K562 (cell line): ENCODE data around the gene ACACB. TPM values are rescaled to one million over a fixed set of nuclear protein-coding genes. Genes with fewer than 3 reads are reported as not detected.
A peak's percentile ranks its signal among the peaks of the same experiment; 100 is the strongest.

ENCODE experiments used
- ATAC-seq: fragments of 200-7000 bp; cut with Tn5 transposase; 3 replicates; pipeline ENCODE4 v1.9.1; 2020; ENCODE audit warnings: moderate library complexity
- BruUV-seq: library from RNA; stranded (reverse); fragments of 400-500 nt; replicated peaks from 2 replicates; lab custom pipeline; 2021; lab: Mats Ljungman, UMichigan
- CTCF ChIA-PET: fragments of 300-600 bp; formaldehyde crosslinking; extraction: SDS; loops from one replicate; lab custom pipeline; 2021; ENCODE audit warnings: low intra/inter-chr PET ratio; lab: Yijun Ruan, JAX
- POLR2A ChIA-PET: fragments of 300-600, 350-650 bp; sonication (Branson Sonifier 250); formaldehyde crosslinking; extraction: SDS; loops from one replicate; lab custom pipeline; 2021; ENCODE audit warnings: antibody characterized with exemption, inconsistent platforms; lab: Yijun Ruan, JAX
- DNase-seq, 4 experiments: peaks; one replicate each; pipeline versions ENCODE4 v3.0.0 to v3.0.0-alpha.2; 2011 to 2018; ENCODE audit warnings: low spot score in 3 of 4, mixed read lengths in 3 of 4; ENCODE audit errors: extremely low read depth in 1 of 4
- FAIRE-seq: peaks from 2 replicates; lab custom pipeline; 2011; peaks lifted over from hg19 to GRCh38; lab: Jason Lieb, UNC
- H2AFZ ChIP-seq: 2 replicates; pipeline ENCODE4 v1.6.0; 2011; ENCODE audit warnings: low read depth, low read length, control low read depth, inconsistent platforms
- H3K27ac ChIP-seq: fragments of 200-600 bp; 3 replicates; pipeline ENCODE4 v1.8.0; 2011; ENCODE audit warnings: low read depth, mild to moderate bottlenecking, control low read depth, inconsistent platforms, low read length, moderate library complexity, mixed read lengths; ENCODE audit errors: extremely low read depth
- H3K27me3 ChIP-seq, 2 experiments: fragments of 300-600 bp in 1 of 2; 2 replicates in 1 of 2; 3 replicates in 1 of 2; pipeline versions ENCODE4 v1.6.0 to v1.8.0; 2011; ENCODE audit warnings: inconsistent platforms in 2 of 2, low read length in 2 of 2, mild to moderate bottlenecking in 1 of 2, mixed read lengths in 1 of 2, moderate library complexity in 1 of 2; ENCODE audit not compliant: control insufficient read depth in 2 of 2, insufficient read depth in 2 of 2
- H3K36me3 ChIP-seq: fragments of 300-600 bp; 3 replicates; pipeline ENCODE4 v1.8.0; 2011; ENCODE audit warnings: mild to moderate bottlenecking, low read length, inconsistent platforms; ENCODE audit not compliant: control insufficient read depth, insufficient read depth
- H3K4me1 ChIP-seq, 2 experiments: fragments of 200-600 bp in 1 of 2; replicated peaks in 1 of 2; 2 replicates in 1 of 2; 3 replicates in 1 of 2; pipeline versions ENCODE4 v1.5.1 to v1.8.0; 2011; ENCODE audit warnings: inconsistent platforms in 2 of 2, low read length in 2 of 2, mild to moderate bottlenecking in 1 of 2, mixed read lengths in 1 of 2, moderate library complexity in 1 of 2; ENCODE audit not compliant: control insufficient read depth in 2 of 2, insufficient read depth in 2 of 2
- H3K4me2 ChIP-seq: 2 replicates; pipeline ENCODE4 v1.6.1; 2011; ENCODE audit warnings: low read length, control low read depth, inconsistent platforms, mixed read lengths; ENCODE audit not compliant: insufficient read depth
- H3K4me3 ChIP-seq: fragments of 200-600 bp; sonication (generic), shearing (Covaris generic); 2 replicates; pipeline ENCODE4 v1.5.1; 2016; ENCODE audit warnings: control low read depth, inconsistent platforms
- H3K79me2 ChIP-seq: fragments of 200-600 bp; 3 replicates; pipeline ENCODE4 v1.8.0; 2011; ENCODE audit warnings: low read length, inconsistent platforms; ENCODE audit not compliant: control insufficient read depth, insufficient read depth
- H3K9ac ChIP-seq, 2 experiments: 2 replicates each; pipeline versions ENCODE4 v1.6.0 to v1.6.1; 2011; ENCODE audit warnings: low read depth in 2 of 2, low read length in 2 of 2, control low read depth in 1 of 2, inconsistent platforms in 1 of 2, mild to moderate bottlenecking in 1 of 2, mixed read lengths in 1 of 2; ENCODE audit not compliant: insufficient read depth in 1 of 2
- H3K9me1 ChIP-seq: one replicate; pipeline ENCODE4 v1.6.0; 2011; ENCODE audit warnings: inconsistent platforms, mild to moderate bottlenecking, low read length, moderate library complexity; ENCODE audit not compliant: control insufficient read depth, insufficient read depth
- H3K9me3 ChIP-seq: replicated peaks from 2 replicates; pipeline ENCODE4 v1.5.1; 2011; ENCODE audit warnings: low read depth, low read length, inconsistent platforms; ENCODE audit not compliant: control insufficient read depth, insufficient read depth
- H4K20me1 ChIP-seq: replicated peaks from 2 replicates; pipeline ENCODE4 v1.6.1; 2011; ENCODE audit warnings: low read length, inconsistent platforms, mixed read lengths; ENCODE audit not compliant: control insufficient read depth, insufficient read depth
- NR2C2 ChIP-seq, 2 experiments: fragments of 200-800 bp in 1 of 2; sonication (Bioruptor generic) in 1 of 2; sonication (generic) in 1 of 2; formaldehyde crosslinking in 1 of 2; IDR thresholded peaks; 2 replicates each; pipeline versions ENCODE4 v1.6.1 to v1.8.0; 2016 to 2022; ENCODE audit warnings: mild to moderate bottlenecking in 1 of 2, missing compliant biosample characterization in 1 of 2, missing genetic modification characterization in 1 of 2, missing genetic modification reagents in 1 of 2
- RBM14 ChIP-seq: fragments of 200-400 bp; formaldehyde crosslinking; IDR thresholded peaks from 2 replicates; pipeline ENCODE4 v1.6.1; 2018; ENCODE audit warnings: low read depth, mild to moderate bottlenecking, low read length, moderate library complexity, borderline replicate concordance; ENCODE audit not compliant: insufficient read depth
- RNF2 ChIP-seq: sonication (generic); IDR thresholded peaks from 2 replicates; pipeline ENCODE4 v1.6.1; 2016
- RUNX1 ChIP-seq: sonication (generic); IDR thresholded peaks from 2 replicates; pipeline ENCODE4 v1.6.1; 2016; ENCODE audit warnings: antibody characterized with exemption, low read depth
- ZNF121 ChIP-seq: sonication (generic); formaldehyde crosslinking; conservative IDR thresholded peaks from 2 replicates; pipeline ENCODE4 v1.8.0; 2022; ENCODE audit warnings: missing genetic modification reagents
- ZNF644 ChIP-seq: fragments of 200-800 bp; sonication (Bioruptor generic); IDR thresholded peaks from 2 replicates; pipeline ENCODE4 v1.6.1; 2016; ENCODE audit warnings: low read depth, missing genetic modification characterization, missing compliant biosample characterization
- WGBS: fragments of 100-300 bp; shearing (Covaris generic); methylation state at CpG from one replicate; pipeline ENCODE4 v1.1.6; 2016; ENCODE audit warnings: low coverage, mixed read lengths; ENCODE audit not compliant: insufficient coverage; ENCODE audit errors: missing lambda C conversion rate; 5-methylcytosine and 5-hydroxymethylcytosine counted together
- in situ Hi-C: fragments of 300-500 bp; cut with MboI; formaldehyde crosslinking; loops from 4 replicates; pipeline ENCODE4 v1.15.0; 2018; ENCODE audit warnings: inconsistent platforms, mixed read lengths
- intact Hi-C: fragments of 100-400 bp; cut with micrococcal nuclease; formaldehyde crosslinking; loops from 2 replicates; pipeline ENCODE4 v1.14.2; 2022
- polyA plus RNA-seq, 8 experiments: library from polyadenylated mRNA; depleted of rRNA in 4 of 8; stranded (reverse) in 5 of 8; unstranded in 3 of 8; fragments of >200 nt; fragmentation: Nextera tagmentation in 2 of 8; fragmentation: Illumina TruSeq in 1 of 8; extraction: Ambion mirVana in 2 of 8; extraction: Trizol in 1 of 8; gene quantifications; 2 replicates each; pipeline versions ENCODE4 v1.2.1 to v1.2.3, GENCODE V29; 2011 to 2014; ENCODE audit warnings: inconsistent platforms in 1 of 8, missing spikeins in 1 of 8
- total RNA-seq, 7 experiments: library from RNA; depleted of rRNA in 6 of 7; stranded (reverse); fragments of >200 nt in 6 of 7; fragmentation: Illumina TruSeq in 2 of 7; extraction: Trizol in 2 of 7; gene quantifications; 2 replicates each; pipeline versions ENCODE4 v1.2.1 to v1.2.3, GENCODE V29; 2011 to 2021; ENCODE audit warnings: low replicate concordance in 1 of 7
- TF ChIP-seq, protein P1 (sequence below), 2 experiments: IDR thresholded peaks; 2 replicates each; pipeline ENCODE4 v1.6.1; 2012; ENCODE audit warnings: improper control_type of control experiment in 2 of 2, low read depth in 2 of 2, low read length in 2 of 2, borderline replicate concordance in 1 of 2
- TF ChIP-seq, protein P2 (sequence below): fragments of 450-650 bp; IDR thresholded peaks from 2 replicates; pipeline ENCODE4 v1.6.1; 2018; ENCODE audit not compliant: partially characterized antibody

ACACB gene
- total and polyA plus RNA-seq, 9 of the 15 experiments (the other 6 are each of a cell fraction or from before 2014, with no cell fraction given), result 0.10 to 2.5 (median 0.83) TPM

GRCh38 chr12:109304485-109304884 is 188.1 kb downstream of the ACACB start (continued):
- TF ChIP-seq RUNX1, result no peak
- TF ChIP-seq ZNF644 (tag), result no peak
- TF ChIP-seq, protein P1, sequence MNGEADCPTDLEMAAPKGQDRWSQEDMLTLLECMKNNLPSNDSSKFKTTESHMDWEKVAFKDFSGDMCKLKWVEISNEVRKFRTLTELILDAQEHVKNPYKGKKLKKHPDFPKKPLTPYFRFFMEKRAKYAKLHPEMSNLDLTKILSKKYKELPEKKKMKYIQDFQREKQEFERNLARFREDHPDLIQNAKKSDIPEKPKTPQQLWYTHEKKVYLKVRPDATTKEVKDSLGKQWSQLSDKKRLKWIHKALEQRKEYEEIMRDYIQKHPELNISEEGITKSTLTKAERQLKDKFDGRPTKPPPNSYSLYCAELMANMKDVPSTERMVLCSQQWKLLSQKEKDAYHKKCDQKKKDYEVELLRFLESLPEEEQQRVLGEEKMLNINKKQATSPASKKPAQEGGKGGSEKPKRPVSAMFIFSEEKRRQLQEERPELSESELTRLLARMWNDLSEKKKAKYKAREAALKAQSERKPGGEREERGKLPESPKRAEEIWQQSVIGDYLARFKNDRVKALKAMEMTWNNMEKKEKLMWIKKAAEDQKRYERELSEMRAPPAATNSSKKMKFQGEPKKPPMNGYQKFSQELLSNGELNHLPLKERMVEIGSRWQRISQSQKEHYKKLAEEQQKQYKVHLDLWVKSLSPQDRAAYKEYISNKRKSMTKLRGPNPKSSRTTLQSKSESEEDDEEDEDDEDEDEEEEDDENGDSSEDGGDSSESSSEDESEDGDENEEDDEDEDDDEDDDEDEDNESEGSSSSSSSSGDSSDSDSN (IDR thresholded peaks at IDR 0.05; ENCODE audit: borderline replicate concordance in 1 of 2, low read depth in 2 of 2, low read length in 2 of 2), result no peak
- TF ChIP-seq RBM14, result no peak
- TF ChIP-seq ZNF121 (CRISPR knock-in tag), result no peak
- no peak for TF ChIP-seq NR2C2 (CRISPR knock-in tag; IDR thresholded peaks at IDR 0.05)
- TF ChIP-seq NR2C2 (tag; IDR thresholded peaks at IDR 0.05), result no peak

DNA sequence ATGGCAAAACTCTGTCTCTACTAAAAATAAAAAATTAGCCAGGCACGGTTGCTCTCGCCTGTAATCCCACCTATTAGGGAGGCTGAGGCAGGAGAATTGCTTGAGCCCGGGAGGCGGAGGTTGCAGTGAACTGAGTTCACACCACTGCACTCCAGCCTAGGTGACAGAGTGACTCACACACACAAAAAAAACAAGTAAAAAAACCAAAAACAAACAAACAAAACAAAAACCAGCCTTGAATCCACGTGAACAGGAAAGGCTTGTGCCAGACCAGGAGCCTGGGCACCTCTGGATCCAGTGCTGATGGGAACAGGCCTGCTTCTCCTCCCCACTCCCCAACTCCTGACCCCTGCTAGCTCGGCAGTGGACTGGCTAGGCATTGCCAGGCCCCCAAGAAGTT is 189.2 kb downstream of the ACACB start:
- Histone ChIP-seq H3K27me3 (peaks cover 39 to 52% of the 10 kb centered on the region in 2 experiments), H3K9me3 (no peaks in the 10 kb centered on the region), H3K4me1 (peaks cover 5 to 13% of the 10 kb centered on the region in 2 experiments; a peak in 3 of 5 replicates), H3K27ac (no peak overlapping the region), H3K4me2 (no peak overlapping the region), H3K9me1 (no peaks in the 10 kb centered on the region), H2AFZ (no peak overlapping the region), H3K36me3 (no peaks in the 10 kb centered on the region), H3K79me2 (no peaks in the 10 kb centered on the region), H3K9ac (no peak overlapping the region), H3K4me3 (no peak overlapping the region), H4K20me1 (0 out of 2 replicates have a peak, but pooled peaks cover 4% of the 10 kb centered on the region)
- DNase-seq (no peak), ATAC-seq (no peak), FAIRE-seq (no peak)
- in situ Hi-C loops (no loop called here), intact Hi-C loops (no loop called here)
- CTCF ChIA-PET, result no interaction called here
- WGBS, result 0% methylated on average over 6 of the region's 6 CpGs
- BruUV-seq, result no TSS peak
- POLR2A ChIA-PET, result interaction anchor here (1.1 kb wide), 1 partner anchor 10 kb away, joined by 5 read pairs; no protein-coding TSS in a partner anchor
- TF ChIP-seq RNF2, result no peak
- TF ChIP-seq, protein P2, sequence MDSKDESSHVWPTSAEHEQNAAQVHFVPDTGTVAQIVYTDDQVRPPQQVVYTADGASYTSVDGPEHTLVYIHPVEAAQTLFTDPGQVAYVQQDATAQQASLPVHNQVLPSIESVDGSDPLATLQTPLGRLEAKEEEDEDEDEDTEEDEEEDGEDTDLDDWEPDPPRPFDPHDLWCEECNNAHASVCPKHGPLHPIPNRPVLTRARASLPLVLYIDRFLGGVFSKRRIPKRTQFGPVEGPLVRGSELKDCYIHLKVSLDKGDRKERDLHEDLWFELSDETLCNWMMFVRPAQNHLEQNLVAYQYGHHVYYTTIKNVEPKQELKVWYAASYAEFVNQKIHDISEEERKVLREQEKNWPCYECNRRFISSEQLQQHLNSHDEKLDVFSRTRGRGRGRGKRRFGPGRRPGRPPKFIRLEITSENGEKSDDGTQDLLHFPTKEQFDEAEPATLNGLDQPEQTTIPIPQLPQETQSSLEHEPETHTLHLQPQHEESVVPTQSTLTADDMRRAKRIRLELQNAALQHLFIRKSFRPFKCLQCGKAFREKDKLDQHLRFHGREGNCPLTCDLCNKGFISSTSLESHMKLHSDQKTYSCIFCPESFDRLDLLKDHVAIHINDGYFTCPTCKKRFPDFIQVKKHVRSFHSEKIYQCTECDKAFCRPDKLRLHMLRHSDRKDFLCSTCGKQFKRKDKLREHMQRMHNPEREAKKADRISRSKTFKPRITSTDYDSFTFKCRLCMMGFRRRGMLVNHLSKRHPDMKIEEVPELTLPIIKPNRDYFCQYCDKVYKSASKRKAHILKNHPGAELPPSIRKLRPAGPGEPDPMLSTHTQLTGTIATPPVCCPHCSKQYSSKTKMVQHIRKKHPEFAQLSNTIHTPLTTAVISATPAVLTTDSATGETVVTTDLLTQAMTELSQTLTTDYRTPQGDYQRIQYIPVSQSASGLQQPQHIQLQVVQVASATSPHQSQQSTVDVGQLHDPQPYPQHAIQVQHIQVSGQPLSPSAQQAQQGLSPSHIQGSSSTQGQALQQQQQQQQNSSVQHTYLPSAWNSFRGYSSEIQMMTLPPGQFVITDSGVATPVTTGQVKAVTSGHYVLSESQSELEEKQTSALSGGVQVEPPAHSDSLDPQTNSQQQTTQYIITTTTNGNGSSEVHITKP, result peak; percentile 77
